Measurements from ENCODE around the gene PLP2.

The PLP2 gene

GRCh38 chrX:49187526-49187925, 15.8 kb downstream of the PLP2 start:
- DNase-seq: no peak

GRCh38 chrX:49188468-49189076, 16.9 kb downstream of the PLP2 start:
- DNase-seq: no peak

DNA sequence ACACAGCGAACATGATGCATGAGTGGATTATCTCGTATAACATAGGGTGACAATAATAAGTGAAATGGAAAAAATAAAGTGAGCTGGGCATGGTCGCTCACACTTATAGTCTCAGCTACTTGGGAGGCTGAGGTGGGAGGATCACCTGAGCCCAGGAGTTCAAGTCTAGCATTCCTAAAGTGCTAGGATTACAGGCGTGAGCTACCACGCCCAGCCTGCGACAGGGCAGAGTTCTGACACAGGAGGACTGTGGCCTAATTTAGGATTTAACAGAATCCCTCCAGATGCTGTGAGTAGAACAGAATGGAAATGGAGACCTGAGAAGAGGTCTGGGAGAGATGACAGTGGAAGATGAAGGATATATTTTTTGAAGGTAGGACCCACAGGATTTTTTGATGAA, 17.9 kb downstream of the PLP2 start:
- no peak for DNase-seq

DNA sequence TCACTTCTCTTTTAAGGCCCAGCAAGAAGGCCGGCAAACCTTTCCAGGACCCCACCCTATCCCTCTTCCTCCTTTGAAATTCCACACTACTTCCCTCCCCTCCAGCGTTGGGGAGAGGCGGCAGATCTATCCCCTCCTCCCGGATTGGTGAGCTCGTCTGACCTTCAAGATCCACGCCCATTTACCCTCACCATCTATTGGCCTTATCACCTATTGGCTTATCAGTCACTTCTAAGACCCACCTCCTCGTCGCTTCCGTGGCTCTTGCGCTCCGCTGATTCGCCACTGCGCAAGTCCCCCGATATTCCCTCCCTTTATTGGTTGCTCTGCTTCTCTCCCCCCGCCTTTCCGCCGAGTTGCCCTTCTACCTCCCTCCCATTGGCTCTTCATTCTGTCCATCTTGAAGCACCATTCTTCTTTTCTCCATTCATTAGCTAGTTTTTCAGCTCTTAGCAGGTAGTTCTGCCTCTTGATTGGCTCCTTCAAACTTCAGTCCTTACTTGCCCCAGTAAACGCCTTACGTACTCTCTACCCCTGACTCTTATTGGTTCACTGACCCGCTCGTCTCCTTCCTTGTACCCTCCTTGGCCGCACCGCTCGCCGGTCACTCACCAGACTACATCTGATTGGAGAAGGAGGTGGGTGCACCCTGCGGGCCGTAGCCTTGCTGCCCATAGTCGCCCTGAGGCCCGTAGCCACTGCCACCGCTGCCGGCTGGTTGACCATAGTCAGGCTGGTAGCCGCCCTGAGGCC, 19.3 kb downstream of the PLP2 start:
- DNase-seq: peak; percentile 95

GRCh38 chrX:49191574-49192011, 19.9 kb downstream of the PLP2 start:
- DNase-seq: peak; percentile 30

GRCh38 chrX:49192722-49193328, 21.1 kb downstream of the PLP2 start:
- peak; percentile 54 for DNase-seq

- DNase-seq: no peak
These were observed 21.9 kb downstream of the PLP2 start for GRCh38 chrX:49193542-49193964.

DNA sequence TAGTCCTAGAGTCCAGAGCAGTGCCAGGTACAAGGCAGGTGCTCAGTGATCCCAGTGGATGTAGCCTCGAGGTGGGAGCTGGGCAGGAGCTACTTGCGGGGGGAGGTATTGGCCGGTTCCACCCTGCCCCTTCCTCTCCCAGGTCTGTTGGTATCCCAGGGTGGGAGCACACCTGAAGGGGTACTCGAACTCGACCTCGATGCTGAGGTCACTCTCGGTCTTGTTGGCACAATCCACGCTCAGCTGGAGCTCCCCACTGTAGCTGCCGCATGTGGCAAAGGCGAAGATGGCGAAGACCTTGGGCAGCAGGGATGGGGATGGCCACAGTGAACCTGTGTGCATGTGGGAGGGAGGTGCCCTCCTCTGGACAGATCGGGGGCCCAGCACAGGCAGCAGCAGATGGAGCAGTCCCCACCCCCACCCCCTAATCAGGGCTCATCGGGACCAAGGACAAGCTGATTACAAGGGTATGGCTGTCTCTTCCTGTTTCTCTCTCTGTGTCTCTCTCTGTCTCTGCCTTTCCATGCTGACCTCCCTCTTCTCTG, 25.9 kb downstream of the PLP2 start:
- DNase-seq: no peak

GRCh38 chrX:49198540-49199314, 27.0 kb downstream of the PLP2 start:
- DNase-seq: no peak

DNA sequence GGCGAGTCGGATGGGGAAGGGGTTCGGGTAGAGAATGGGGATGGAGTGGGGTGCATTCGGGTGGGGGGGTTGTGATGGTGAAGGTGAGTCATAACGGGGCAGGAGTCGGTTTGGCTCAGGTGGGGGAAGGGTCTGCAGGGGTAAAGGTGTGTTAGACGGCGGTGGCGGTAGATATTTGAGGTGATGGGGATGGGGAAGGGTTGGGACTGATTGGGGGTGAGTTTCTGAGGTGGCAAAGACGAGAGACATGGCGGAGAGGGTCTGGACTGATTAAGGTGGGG, 27.6 kb downstream of the PLP2 start:
- no peak for DNase-seq

- DNase-seq: peak; percentile 86
These were observed 28.4 kb downstream of the PLP2 start, which contains the start of gene SYP for GRCh38 chrX:49199906-49200771. TSS of gene SYP (minus strand) at chrX:49200193. CDS start at chrX:49200186, 7 bp downstream.

DNA sequence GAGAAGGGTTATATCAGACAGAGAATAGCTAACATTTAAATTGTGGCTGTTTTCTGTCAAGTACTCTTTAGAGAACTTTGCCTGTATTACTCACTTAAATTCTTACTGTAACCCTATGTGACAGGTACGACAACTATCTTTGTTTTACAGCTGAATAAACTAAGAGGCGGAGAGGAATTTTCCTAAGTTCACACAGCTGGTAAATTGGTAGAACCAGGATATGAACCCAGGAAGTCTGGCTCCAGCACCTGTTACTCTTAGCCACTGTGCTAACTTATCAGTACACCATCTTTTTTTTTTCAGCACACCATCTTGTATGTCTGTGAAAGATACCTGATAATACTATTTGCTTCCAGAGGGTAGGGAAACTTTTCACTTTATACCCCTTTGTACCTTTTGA, 30.3 kb downstream of the PLP2 start:
- no peak for DNase-seq

DNA sequence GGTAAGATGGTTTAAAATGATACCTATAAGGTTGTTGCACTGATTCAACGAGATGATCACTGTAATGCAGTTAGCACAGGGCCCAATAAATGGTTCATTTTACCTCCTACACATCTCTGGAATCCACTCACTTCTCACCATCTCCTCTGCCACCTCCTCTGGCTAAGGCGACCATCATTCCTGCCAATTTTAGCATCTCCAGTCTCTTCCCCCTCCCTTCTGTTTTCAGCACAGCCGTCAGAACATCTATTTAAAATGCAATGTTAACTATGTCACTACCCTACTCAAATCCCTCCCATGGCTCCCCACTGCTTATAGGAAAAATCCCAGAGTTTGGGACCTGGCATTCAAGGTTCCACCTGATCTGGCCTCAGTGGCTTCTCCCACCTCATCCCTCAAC, 31.8 kb downstream of the PLP2 start:
- no peak for DNase-seq

- no peak for DNase-seq
These were observed 32.3 kb downstream of the PLP2 start for GRCh38 chrX:49204017-49204416.

DNA sequence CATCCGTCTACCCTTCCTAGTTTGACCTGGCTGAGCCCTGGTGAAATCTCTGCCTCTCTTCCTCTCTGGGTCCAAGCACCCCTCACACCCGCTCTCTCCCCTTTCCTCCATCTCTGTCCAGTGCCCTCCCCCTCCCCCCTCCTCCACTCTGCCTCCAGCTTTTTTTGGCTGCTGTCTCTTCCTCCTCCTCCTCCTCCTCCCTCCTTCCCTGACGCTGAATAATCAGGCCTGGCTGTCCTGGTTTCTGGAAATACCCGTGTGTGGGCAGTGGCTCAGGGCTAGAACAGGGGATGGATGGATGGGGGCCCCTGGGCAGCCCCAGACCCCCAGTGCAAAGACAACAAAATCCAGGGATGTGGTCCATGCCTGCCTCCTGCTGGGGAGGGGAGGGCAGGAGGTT, 33.0 kb downstream of the PLP2 start:
- no peak for DNase-seq

DNA sequence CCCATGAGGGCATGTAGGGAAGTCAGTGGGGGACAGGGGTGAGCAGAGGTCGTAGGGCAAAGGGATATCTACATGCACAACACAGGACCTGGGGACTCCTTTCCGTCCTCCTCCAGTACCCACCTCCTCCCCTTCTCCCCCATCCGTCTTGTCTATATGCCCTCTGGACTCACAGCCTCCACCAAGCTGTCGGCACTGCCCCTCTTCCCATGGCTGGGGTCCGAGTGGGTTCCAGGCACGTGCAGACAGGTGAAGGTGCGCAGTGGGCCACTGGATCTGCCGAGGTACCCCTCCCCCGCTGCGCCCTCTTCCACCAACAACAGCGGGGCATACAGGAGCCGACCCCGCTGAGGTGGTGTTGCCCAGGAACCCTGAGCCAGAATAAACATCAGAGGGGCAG, 33.7 kb downstream of the PLP2 start:
- DNase-seq: no peak

DNA sequence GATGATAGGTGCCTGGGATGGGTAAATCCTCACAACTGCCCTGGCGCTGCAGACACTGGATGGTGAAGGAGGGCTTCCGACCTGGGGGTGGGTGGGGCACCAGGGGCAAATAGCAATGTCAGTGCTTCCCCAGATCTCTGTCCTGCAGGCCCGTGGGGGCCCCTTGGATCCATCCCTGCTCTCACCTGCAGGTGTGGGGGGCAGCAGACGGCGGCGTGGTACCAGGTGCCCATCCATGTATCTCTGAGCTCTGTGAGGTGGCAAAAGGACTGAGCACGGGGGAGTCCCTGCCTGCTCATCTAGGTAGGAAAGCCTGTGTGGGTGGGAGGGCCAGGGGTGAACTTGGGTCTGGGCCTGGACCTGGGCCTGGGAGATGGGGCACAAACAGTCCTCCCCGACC, 34.8 kb downstream of the PLP2 start:
- DNase-seq: no peak

GRCh38 chrX:49208399-49208798, 36.7 kb downstream of the PLP2 start:
- DNase-seq: no peak

GRCh38 chrX:49209434-49210251, 37.9 kb downstream of the PLP2 start:
- no peak for DNase-seq

DNA sequence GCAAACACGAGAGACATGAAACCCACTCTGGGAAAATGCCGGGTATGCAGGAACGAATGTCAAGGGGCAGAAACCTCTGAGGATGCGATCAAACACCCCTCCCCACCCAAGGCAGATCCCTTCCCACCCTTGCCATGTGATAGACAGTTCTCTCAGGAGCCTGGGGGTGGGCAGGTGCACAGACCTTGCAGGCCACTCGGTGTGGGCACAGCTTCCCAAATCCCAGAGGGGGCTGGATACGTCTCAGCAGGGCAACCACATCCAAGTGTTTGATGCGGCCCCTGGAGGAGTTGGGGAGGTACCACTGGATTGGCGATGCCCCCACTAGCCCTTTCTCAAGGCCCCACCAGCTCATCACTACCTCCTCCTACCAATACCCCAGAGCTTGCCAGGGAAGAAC, 38.7 kb downstream of the PLP2 start:
- DNase-seq: no peak

GRCh38 chrX:49211074-49211473, 39.4 kb downstream of the PLP2 start:
- DNase-seq: no peak
